ENCODE results near the gene P2RX3. TPM values are rescaled to one million over a fixed set of nuclear protein-coding genes. Genes with fewer than 3 reads are reported as not detected.

Gene P2RX3
- total RNA-seq, 1 experiment from 2014 or later: 0.15 TPM

- Histone ChIP-seq H3K27ac (ENCODE audit: insufficient read length, low read depth, low read length) (no peak overlapping the region), H3K79me1 (ENCODE audit: insufficient read depth, low read depth, low read length, poor library complexity, severe bottlenecking) (no peaks in the 10 kb centered on the region), H3K14ac (ENCODE audit: insufficient read depth, low read length) (no peak overlapping the region), H3K27me3 (ENCODE audit: insufficient read depth, low read length) (no peaks in the 10 kb centered on the region), H2BK120ac (ENCODE audit: low read depth, low read length, poor library complexity, severe bottlenecking) (no peak overlapping the region), H2AFZ (ENCODE audit: low read length) (no peak overlapping the region), H3K79me2 (ENCODE audit: insufficient read depth, low read length) (no peaks in the 10 kb centered on the region), H3K9ac (ENCODE audit: extremely low read depth, insufficient read length, low read length) (no peak overlapping the region), H3K23ac (ENCODE audit: insufficient read length, low read depth, low read length) (no peak overlapping the region), H3K4me2 (ENCODE audit: insufficient read depth, insufficient read length, low read length) (no peak overlapping the region), H3K56ac (ENCODE audit: insufficient read length, low read depth, low read length) (peak overlapping the region; percentile 34), H4K5ac (ENCODE audit: insufficient read length, low read depth, low read length) (no peak overlapping the region), H3T11ph (ENCODE audit: low read length) (no peak overlapping the region), H3K9me3 (ENCODE audit: control insufficient read depth, low read depth, low read length) (no peaks in the 10 kb centered on the region), H4K20me1 (ENCODE audit: control insufficient read depth, insufficient read depth, insufficient read length) (no peaks in the 10 kb centered on the region), H2BK15ac (ENCODE audit: low read depth, low read length) (no peak overlapping the region), H3K18ac (ENCODE audit: insufficient read length, low read depth, low read length) (no peak overlapping the region), H2BK12ac (ENCODE audit: insufficient read length, low read depth, low read length) (no peak overlapping the region), H3K4me1 (ENCODE audit: insufficient read depth, low read length) (no peaks in the 10 kb centered on the region; the same call in 1 of the 2 replicates), H3K23me2 (ENCODE audit: insufficient read length, low read depth, low read length, poor library complexity, severe bottlenecking) (no peaks in the 10 kb centered on the region), H2BK20ac (ENCODE audit: low read depth, low read length, poor library complexity, severe bottlenecking) (no peak overlapping the region), H2AK5ac (ENCODE audit: insufficient read length, low read length) (no peak overlapping the region), H3K4ac (ENCODE audit: low read depth, low read length) (no peak overlapping the region), H4K8ac (replicated peaks; ENCODE audit: insufficient read length, low read depth, low read length) (no peak overlapping the region), H2BK5ac (ENCODE audit: insufficient read length, low read length) (no peak overlapping the region), H4K91ac (ENCODE audit: insufficient read length, low read depth, low read length) (no peak overlapping the region)
- Mint-ChIP-seq H3K9me3 (no peaks in the 10 kb centered on the region), H3K27me3 (ENCODE audit: low read depth) (no peaks in the 10 kb centered on the region), H3K36me3 (ENCODE audit: insufficient read depth in 1 of 3, low read depth in 3 of 3) (peaks cover 35 to 65% (median 58%) of the 10 kb centered on the region in 3 experiments), H3K4me3 (no peak overlapping the region), H3K4me1 (peaks cover 8 to 14% of the 10 kb centered on the region in 2 experiments), H3K27ac (peak overlapping the region in 1 of 3 experiments; percentile 1; a peak in 2 of 7 replicates)
- WGBS (ENCODE audit: extremely low coverage, insufficient read length, low lambda C conversion rate): no CpG with 5 or more reads among the region's 11 CpGs
- DNase-seq: no peak
- TF ChIP-seq, protein P1, sequence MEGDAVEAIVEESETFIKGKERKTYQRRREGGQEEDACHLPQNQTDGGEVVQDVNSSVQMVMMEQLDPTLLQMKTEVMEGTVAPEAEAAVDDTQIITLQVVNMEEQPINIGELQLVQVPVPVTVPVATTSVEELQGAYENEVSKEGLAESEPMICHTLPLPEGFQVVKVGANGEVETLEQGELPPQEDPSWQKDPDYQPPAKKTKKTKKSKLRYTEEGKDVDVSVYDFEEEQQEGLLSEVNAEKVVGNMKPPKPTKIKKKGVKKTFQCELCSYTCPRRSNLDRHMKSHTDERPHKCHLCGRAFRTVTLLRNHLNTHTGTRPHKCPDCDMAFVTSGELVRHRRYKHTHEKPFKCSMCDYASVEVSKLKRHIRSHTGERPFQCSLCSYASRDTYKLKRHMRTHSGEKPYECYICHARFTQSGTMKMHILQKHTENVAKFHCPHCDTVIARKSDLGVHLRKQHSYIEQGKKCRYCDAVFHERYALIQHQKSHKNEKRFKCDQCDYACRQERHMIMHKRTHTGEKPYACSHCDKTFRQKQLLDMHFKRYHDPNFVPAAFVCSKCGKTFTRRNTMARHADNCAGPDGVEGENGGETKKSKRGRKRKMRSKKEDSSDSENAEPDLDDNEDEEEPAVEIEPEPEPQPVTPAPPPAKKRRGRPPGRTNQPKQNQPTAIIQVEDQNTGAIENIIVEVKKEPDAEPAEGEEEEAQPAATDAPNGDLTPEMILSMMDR (conservative IDR thresholded peaks at IDR 0.05): no peak
These were observed 76.6 kb downstream of the P2RX3 start for GRCh38 chr11:57414612-57415212.

All from H9 (cell line).